H9 (cell line): ENCODE results near the gene YKT6. TPM values are rescaled to one million over a fixed set of nuclear protein-coding genes. Genes with fewer than 3 reads are reported as not detected.
A peak's percentile ranks its signal among the peaks of the same experiment; 100 is the strongest.

ENCODE experiments used
- DNase-seq: peaks from one replicate; pipeline ENCODE4 v3.0.0-alpha.2; 2017
- H2AFZ ChIP-seq: one replicate; pipeline ENCODE4 v1.6.1; 2013; ENCODE audit warnings: mild to moderate bottlenecking, low read length, control low read depth, moderate library complexity
- H2AK5ac ChIP-seq: 2 replicates; pipeline ENCODE4 v1.6.1; 2013; ENCODE audit warnings: low read length, control low read depth, mixed read lengths; ENCODE audit not compliant: insufficient read length
- H2BK120ac ChIP-seq: one replicate; pipeline ENCODE4 v1.6.1; 2013; ENCODE audit warnings: low read depth, mild to moderate bottlenecking, low read length, control low read depth, inconsistent platforms; ENCODE audit not compliant: poor library complexity, severe bottlenecking
- H2BK12ac ChIP-seq: 2 replicates; pipeline ENCODE4 v1.6.1; 2013; ENCODE audit warnings: low read length, control low read depth, mixed read lengths, low read depth; ENCODE audit not compliant: insufficient read length
- H2BK15ac ChIP-seq: 2 replicates; pipeline ENCODE4 v1.6.1; 2013; ENCODE audit warnings: low read depth, low read length, control low read depth
- H2BK20ac ChIP-seq: one replicate; pipeline ENCODE4 v1.6.1; 2013; ENCODE audit warnings: low read depth, mild to moderate bottlenecking, low read length, control low read depth, inconsistent platforms; ENCODE audit not compliant: poor library complexity, severe bottlenecking
- H2BK5ac ChIP-seq: 2 replicates; pipeline ENCODE4 v1.6.1; 2013; ENCODE audit warnings: low read length, control low read depth, mixed read lengths; ENCODE audit not compliant: insufficient read length
- H3K14ac ChIP-seq: 2 replicates; pipeline ENCODE4 v1.6.1; 2013; ENCODE audit warnings: low read length, control low read depth; ENCODE audit not compliant: insufficient read depth
- H3K18ac ChIP-seq: 2 replicates; pipeline ENCODE4 v1.6.1; 2013; ENCODE audit warnings: low read depth, mild to moderate bottlenecking, mixed read lengths, low read length, control low read depth; ENCODE audit not compliant: insufficient read length
- H3K23ac ChIP-seq: 2 replicates; pipeline ENCODE4 v1.6.1; 2013; ENCODE audit warnings: low read length, control low read depth, mixed read lengths, low read depth; ENCODE audit not compliant: insufficient read length
- H3K23me2 ChIP-seq: 2 replicates; pipeline ENCODE4 v1.6.1; 2013; ENCODE audit warnings: low read depth, mild to moderate bottlenecking, mixed read lengths, low read length, control low read depth; ENCODE audit not compliant: insufficient read length, poor library complexity, severe bottlenecking
- H3K27ac ChIP-seq: 2 replicates; pipeline ENCODE4 v1.5.1; 2013; ENCODE audit warnings: low read length, control low read depth, mixed read lengths, low read depth; ENCODE audit not compliant: insufficient read length
- H3K27me3 ChIP-seq: 2 replicates; pipeline ENCODE4 v1.6.1; 2013; ENCODE audit warnings: low read length, control low read depth, inconsistent platforms; ENCODE audit not compliant: insufficient read depth
- H3K4ac ChIP-seq: 2 replicates; pipeline ENCODE4 v1.6.1; 2013; ENCODE audit warnings: low read depth, mild to moderate bottlenecking, control low read depth, inconsistent platforms, low read length, moderate library complexity
- H3K4me1 ChIP-seq: 2 replicates; pipeline ENCODE4 v1.6.1; 2013; ENCODE audit warnings: low read length, control low read depth, inconsistent platforms; ENCODE audit not compliant: insufficient read depth
- H3K4me2 ChIP-seq: 2 replicates; pipeline ENCODE4 v1.6.1; 2013; ENCODE audit warnings: low read length, control low read depth, mixed read lengths; ENCODE audit not compliant: insufficient read length, insufficient read depth
- H3K56ac ChIP-seq: 2 replicates; pipeline ENCODE4 v1.6.1; 2013; ENCODE audit warnings: low read depth, mild to moderate bottlenecking, mixed read lengths, low read length, control low read depth; ENCODE audit not compliant: insufficient read length
- H3K79me1 ChIP-seq: 2 replicates; pipeline ENCODE4 v1.6.1; 2013; ENCODE audit warnings: low read depth, mild to moderate bottlenecking, moderate library complexity, low read length, control low read depth, inconsistent platforms; ENCODE audit not compliant: insufficient read depth, poor library complexity, severe bottlenecking
- H3K79me2 ChIP-seq: 2 replicates; pipeline ENCODE4 v1.6.1; 2013; ENCODE audit warnings: low read length, control low read depth, inconsistent platforms; ENCODE audit not compliant: insufficient read depth
- H3K9ac ChIP-seq: 2 replicates; pipeline ENCODE4 v1.6.1; 2013; ENCODE audit warnings: low read length, control low read depth, mixed read lengths; ENCODE audit not compliant: insufficient read length; ENCODE audit errors: extremely low read depth
- H3K9me3 ChIP-seq: one replicate; pipeline ENCODE4 v1.6.1; 2013; ENCODE audit warnings: low read depth, low read length, inconsistent platforms; ENCODE audit not compliant: control insufficient read depth
- H3T11ph ChIP-seq: one replicate; pipeline ENCODE4 v1.6.1; 2013; ENCODE audit warnings: mild to moderate bottlenecking, low read length, control low read depth, inconsistent platforms
- H4K20me1 ChIP-seq: one replicate; pipeline ENCODE4 v1.6.1; 2013; ENCODE audit not compliant: control insufficient read depth, insufficient read length, insufficient read depth
- H4K5ac ChIP-seq: 2 replicates; pipeline ENCODE4 v1.6.1; 2013; ENCODE audit warnings: low read depth, mild to moderate bottlenecking, mixed read lengths, low read length, control low read depth; ENCODE audit not compliant: insufficient read length
- H4K8ac ChIP-seq: replicated peaks from 2 replicates; pipeline ENCODE4 v1.6.1; 2013; ENCODE audit warnings: low read length, control low read depth, mixed read lengths, low read depth; ENCODE audit not compliant: insufficient read length
- H4K91ac ChIP-seq: 2 replicates; pipeline ENCODE4 v1.6.1; 2013; ENCODE audit warnings: low read depth, mild to moderate bottlenecking, moderate library complexity, mixed read lengths, low read length, control low read depth; ENCODE audit not compliant: insufficient read length
- H3K27ac Mint-ChIP-seq, 3 experiments: 2 replicates in 2 of 3; 3 replicates in 1 of 3; pipeline ENCODE4 v1.8.0; 2020 to 2021; ENCODE audit warnings: mixed read lengths in 3 of 3, mild to moderate bottlenecking in 1 of 3, moderate library complexity in 1 of 3
- H3K27me3 Mint-ChIP-seq: 2 replicates; pipeline ENCODE4 v1.8.0; 2021; ENCODE audit warnings: low read depth, mild to moderate bottlenecking, moderate library complexity, mixed read lengths
- H3K36me3 Mint-ChIP-seq, 3 experiments: 2 replicates in 2 of 3; 3 replicates in 1 of 3; pipeline ENCODE4 v1.8.0; 2020 to 2021; ENCODE audit warnings: low read depth in 3 of 3, mixed read lengths in 3 of 3; ENCODE audit not compliant: insufficient read depth in 1 of 3
- H3K4me1 Mint-ChIP-seq, 2 experiments: 2 replicates each; pipeline ENCODE4 v1.8.0; 2020; ENCODE audit warnings: mixed read lengths in 2 of 2
- H3K4me3 Mint-ChIP-seq, 2 experiments: 2 replicates in 1 of 2; 3 replicates in 1 of 2; pipeline ENCODE4 v1.8.0; 2020 to 2021; ENCODE audit warnings: mild to moderate bottlenecking in 2 of 2, mixed read lengths in 2 of 2, moderate library complexity in 1 of 2
- H3K9me3 Mint-ChIP-seq, 2 experiments: 2 replicates in 1 of 2; 3 replicates in 1 of 2; pipeline ENCODE4 v1.8.0; 2020; ENCODE audit warnings: mild to moderate bottlenecking in 2 of 2, mixed read lengths in 2 of 2, moderate library complexity in 1 of 2
- CTCF ChIP-seq: fragments of 200-600 bp; sonication (generic); conservative IDR thresholded peaks from 3 replicates; pipeline ENCODE4 v1.8.0; 2021; ENCODE audit warnings: antibody characterized with exemption, mild to moderate bottlenecking
- WGBS: extraction: QIAGEN DNeasy Blood & Tissue Kit; methylation state at CpG from one replicate; pipeline ENCODE4 v1.1.7; 2013; ENCODE audit warnings: missing lambda C conversion rate, low lambda C conversion rate, mixed read lengths; ENCODE audit not compliant: insufficient read length; ENCODE audit errors: extremely low coverage; 5-methylcytosine and 5-hydroxymethylcytosine counted together
- total RNA-seq: library from RNA; stranded (reverse); gene quantifications from 2 replicates; pipeline ENCODE4 v1.2.1, GENCODE V29; 2021

Gene YKT6
- total RNA-seq, 1 experiment from 2014 or later: 104 TPM

GRCh38 chr7:44217852-44218402, 17.1 kb downstream of the YKT6 start:
- Histone ChIP-seq H2AFZ (no peak overlapping the region), H3K23me2 (no peaks in the 10 kb centered on the region), H3K23ac (no peak overlapping the region), H4K20me1 (no peaks in the 10 kb centered on the region), H4K91ac (no peak overlapping the region), H3K4me2 (no peak overlapping the region), H3K79me1 (no peaks in the 10 kb centered on the region), H2BK5ac (no peak overlapping the region), H3K14ac (no peak overlapping the region), H3K18ac (peak overlapping the region; percentile 52), H4K8ac (no peak overlapping the region), H3K9me3 (no peaks in the 10 kb centered on the region), H3K9ac (no peak overlapping the region), H3T11ph (no peak overlapping the region), H3K79me2 (no peaks in the 10 kb centered on the region), H3K4me1 (no peaks in the 10 kb centered on the region), H3K27ac (no peak overlapping the region), H3K27me3 (no peaks in the 10 kb centered on the region), H2BK20ac (no peak overlapping the region), H2BK120ac (no peak overlapping the region), H3K56ac (no peak overlapping the region), H3K4ac (no peak overlapping the region), H4K5ac (no peak overlapping the region), H2AK5ac (no peak overlapping the region), H2BK15ac (no peak overlapping the region), H2BK12ac (no peak overlapping the region)
- H3K27ac Mint-ChIP-seq: peak overlapping the region; percentile 84 to 97 (median 92)
- peaks cover 0 to 2% (median 0%) of the 10 kb centered on the region in 3 experiments; a peak in 2 of 7 replicates for H3K36me3 Mint-ChIP-seq
- H3K27me3 Mint-ChIP-seq: no peaks in the 10 kb centered on the region; the same call in 1 of the 2 replicates
- no peaks in the 10 kb centered on the region; a peak in 1 of 5 replicates for H3K9me3 Mint-ChIP-seq
- no CpG with 5 or more reads among the region's 17 CpGs for WGBS
- DNase-seq: no peak
- peak overlapping the region in 1 of 2 experiments; percentile 61; a peak in 3 of 5 replicates for H3K4me3 Mint-ChIP-seq
- peaks cover 31 to 57% of the 10 kb centered on the region in 2 experiments for H3K4me1 Mint-ChIP-seq
- no peak for TF ChIP-seq CTCF
